SK-N-SH (cell line): ENCODE measurements around the gene PRKAG1. TPM values are rescaled to one million over a fixed set of nuclear protein-coding genes. Genes with fewer than 3 reads are reported as not detected.

Experiments used
- CTCF ChIA-PET: fragments of 300-600, 350-600 bp; formaldehyde crosslinking; extraction: SDS; loops from one replicate; lab custom pipeline; 2021; lab: Yijun Ruan, JAX
- POLR2A ChIA-PET: fragments of 350-600 bp; sonication (Branson Sonifier 250); formaldehyde crosslinking; extraction: SDS; loops from one replicate; lab custom pipeline; 2020; ENCODE audit warnings: antibody characterized with exemption, inconsistent platforms; lab: Yijun Ruan, JAX
- DNase-seq: peaks from one replicate; pipeline ENCODE4 v3.0.0; 2012
- H2AFZ ChIP-seq: fragments of 200-600 bp; sonication (generic); 2 replicates; pipeline ENCODE4 v1.8.1; 2016; ENCODE audit warnings: antibody characterized with exemption, mild to moderate bottlenecking, low read depth
- H3F3A ChIP-seq: fragments of 200-600 bp; sonication (generic); replicated peaks from 2 replicates; pipeline ENCODE3; 2016; ENCODE audit warnings: antibody characterized with exemption, mild to moderate bottlenecking; ENCODE audit not compliant: insufficient read depth
- H3K27ac ChIP-seq, 2 experiments: fragments of 200-500 bp in 1 of 2; fragments of 200-600 bp in 1 of 2; sonication (Bioruptor generic) in 1 of 2; sonication (generic), shearing (Covaris generic) in 1 of 2; 2 replicates each; pipeline versions ENCODE4 v1.5.1 to v1.6.1; 2014 to 2016; ENCODE audit warnings: low read depth in 2 of 2, inconsistent platforms in 1 of 2, low read length in 1 of 2, mild to moderate bottlenecking in 1 of 2, mixed read lengths in 1 of 2
- H3K27me3 ChIP-seq: fragments of 200-600 bp; sonication (generic), shearing (Covaris generic); 2 replicates; pipeline ENCODE4 v1.6.1; 2016; ENCODE audit warnings: mixed run types; ENCODE audit not compliant: insufficient read depth
- H3K36me3 ChIP-seq, 2 experiments: fragments of 200-500 bp in 1 of 2; fragments of 200-600 bp in 1 of 2; sonication (Bioruptor generic) in 1 of 2; sonication (generic) in 1 of 2; replicated peaks in 1 of 2; 2 replicates each; pipeline versions ENCODE3 to v1.5.1; 2014 to 2016; ENCODE audit warnings: low read length in 1 of 2, mild to moderate bottlenecking in 1 of 2; ENCODE audit not compliant: insufficient read depth in 2 of 2, control insufficient read depth in 1 of 2
- H3K4me1 ChIP-seq, 2 experiments: fragments of 200-500 bp in 1 of 2; fragments of 200-600 bp in 1 of 2; sonication (Bioruptor generic) in 1 of 2; sonication (generic), shearing (Covaris generic) in 1 of 2; 2 replicates each; pipeline versions ENCODE4 v1.5.1 to v1.6.1; 2014 to 2016; ENCODE audit warnings: low read depth in 1 of 2, low read length in 1 of 2, mixed run types in 1 of 2; ENCODE audit not compliant: insufficient read depth in 2 of 2, control insufficient read depth in 1 of 2
- H3K4me2 ChIP-seq: fragments of 200-600 bp; sonication (generic), shearing (Covaris generic); 2 replicates; pipeline ENCODE4 v1.6.1; 2017; ENCODE audit warnings: mixed run types
- H3K4me3 ChIP-seq, 2 experiments: fragments of 200-500 bp in 1 of 2; fragments of 200-600 bp in 1 of 2; sonication (Bioruptor generic) in 1 of 2; sonication (generic), shearing (Covaris generic) in 1 of 2; 2 replicates each; pipeline versions ENCODE4 v1.5.1 to v1.8.1; 2014 to 2016; ENCODE audit warnings: low read depth in 2 of 2, inconsistent platforms in 1 of 2, low read length in 1 of 2, mild to moderate bottlenecking in 1 of 2, mixed read lengths in 1 of 2, moderate library complexity in 1 of 2
- H3K79me2 ChIP-seq: fragments of 200-600 bp; sonication (generic); 2 replicates; pipeline ENCODE4 v1.8.1; 2017; ENCODE audit warnings: mild to moderate bottlenecking; ENCODE audit not compliant: insufficient read depth
- H3K9ac ChIP-seq: fragments of 200-600 bp; sonication (generic); 2 replicates; pipeline ENCODE4 v1.6.1; 2017; ENCODE audit warnings: mixed run types
- H3K9me2 ChIP-seq: fragments of 200-600 bp; sonication (generic); 2 replicates; pipeline ENCODE4 v1.6.1; 2017; ENCODE audit warnings: mixed run types
- H3K9me3 ChIP-seq: fragments of 200-600 bp; sonication (generic); 2 replicates; pipeline ENCODE4 v1.6.1; 2017; ENCODE audit warnings: mixed run types, mild to moderate bottlenecking, moderate library complexity
- H4K20me1 ChIP-seq: fragments of 200-600 bp; sonication (generic); 2 replicates; pipeline ENCODE4 v1.6.1; 2017; ENCODE audit warnings: mild to moderate bottlenecking, mixed run types; ENCODE audit not compliant: insufficient read depth
- CHD2 ChIP-seq: fragments of 150-350 bp; IDR thresholded peaks from 2 replicates; pipeline ENCODE4 v1.6.1; 2018; ENCODE audit warnings: low read length; ENCODE audit not compliant: partially characterized antibody
- CTCF ChIP-seq: fragments of 200-600 bp; sonication (generic); IDR thresholded peaks from 2 replicates; pipeline ENCODE4 v1.6.1; 2017; ENCODE audit warnings: antibody characterized with exemption, mild to moderate bottlenecking, moderate library complexity
- FOXM1 ChIP-seq: IDR thresholded peaks from 2 replicates; pipeline ENCODE4 v1.4.0; 2012; ENCODE audit warnings: low read depth, mild to moderate bottlenecking
- GABPA ChIP-seq: IDR thresholded peaks from 2 replicates; pipeline ENCODE4 v1.4.0; 2012; ENCODE audit warnings: low read depth, mild to moderate bottlenecking
- GATA2 ChIP-seq: sonication (generic); formaldehyde crosslinking; IDR thresholded peaks from 2 replicates; pipeline ENCODE4 v1.5.0; 2020; ENCODE audit warnings: mild to moderate bottlenecking, missing genetic modification reagents
- IRF3 ChIP-seq: fragments of 150-350 bp; IDR thresholded peaks from 2 replicates; pipeline ENCODE4 v1.6.1; 2016; ENCODE audit warnings: mild to moderate bottlenecking, low read depth, low read length
- MXI1 ChIP-seq: IDR thresholded peaks from 2 replicates; pipeline ENCODE4 v1.6.1; 2012; ENCODE audit warnings: mild to moderate bottlenecking, low read depth, low read length, improper control_type of control experiment
- NFIC ChIP-seq: IDR thresholded peaks from 2 replicates; pipeline ENCODE4 v1.4.0; 2012; ENCODE audit warnings: borderline replicate concordance
- RAD21 ChIP-seq: IDR thresholded peaks from 2 replicates; pipeline ENCODE4 v1.6.1; 2012; ENCODE audit warnings: mild to moderate bottlenecking, low read length
- REST ChIP-seq: IDR thresholded peaks from 2 replicates; pipeline ENCODE4 v1.6.1; 2012; ENCODE audit warnings: mild to moderate bottlenecking, low read depth, low read length, moderate library complexity
- RFX5 ChIP-seq: IDR thresholded peaks from 2 replicates; pipeline ENCODE4 v1.6.1; 2012; ENCODE audit warnings: mild to moderate bottlenecking, improper control_type of control experiment, low read length
- RXRA ChIP-seq: IDR thresholded peaks from 2 replicates; pipeline ENCODE4 v1.4.0; 2012; ENCODE audit warnings: low read depth, mild to moderate bottlenecking, borderline replicate concordance
- SIN3A ChIP-seq: IDR thresholded peaks from 2 replicates; pipeline ENCODE4 v1.6.1; 2012; ENCODE audit warnings: low read depth, mild to moderate bottlenecking, low read length, moderate library complexity, borderline replicate concordance
- YY1 ChIP-seq: IDR thresholded peaks from 2 replicates; pipeline ENCODE4 v1.4.0; 2012; ENCODE audit warnings: low read depth, mild to moderate bottlenecking
- WGBS: methylation state at CpG from one replicate; pipeline ENCODE4 v1.1.6; 2017; ENCODE audit warnings: low lambda C conversion rate; 5-methylcytosine and 5-hydroxymethylcytosine counted together
- polyA plus RNA-seq, 3 experiments: library from polyadenylated mRNA; depleted of rRNA; stranded (reverse); fragments of >200 nt; gene quantifications; 2 replicates each; pipeline ENCODE4 v1.2.3, GENCODE V29; 2012

PRKAG1 gene
- polyA plus RNA-seq, 1 of the 3 experiments (the other 2 are of a cell fraction) = 75.1 TPM

- Histone ChIP-seq H3K4me3 (no peak overlapping the region), H3F3A (peaks cover under 1% of the 10 kb centered on the region), H2AFZ (no peak overlapping the region), H3K36me3 (peaks cover 45 to 87% of the 10 kb centered on the region in 2 experiments), H3K9me2 (no peaks in the 10 kb centered on the region), H3K4me1 (no peaks in the 10 kb centered on the region), H3K27ac (no peak overlapping the region), H3K4me2 (no peak overlapping the region), H4K20me1 (no peaks in the 10 kb centered on the region), H3K9ac (no peak overlapping the region), H3K79me2 (no peaks in the 10 kb centered on the region), H3K27me3 (no peaks in the 10 kb centered on the region), H3K9me3 (no peaks in the 10 kb centered on the region)
- 97% methylated on average over 16 of the region's 19 CpGs for WGBS
- ChIA-PET CTCF (interaction anchor here (0.7 to 5.4 kb wide), 10 partner anchors 8 to 68 kb away, joined by 3 to 29 read pairs (median 4); partner anchors contain the start of gene PRKAG1), POLR2A (interaction anchor here (0.6 to 1.6 kb wide), 4 partner anchors 10 to 72 kb away, joined by 3 to 5 read pairs (median 3); partner anchors contain the start of gene PRKAG1)
- TF ChIP-seq MXI1 (no peak), CTCF (no peak), RFX5 (no peak), GABPA (no peak), RAD21 (no peak), RXRA (no peak), CHD2 (no peak), FOXM1 (no peak), SIN3A (no peak), NFIC (no peak), IRF3 (no peak), REST (no peak), GATA2 (no peak), YY1 (no peak)
- peak; percentile 23 for DNase-seq
These were observed 12.4 kb upstream of the PRKAG1 start for GRCh38 chr12:49030714-49031572.
